ENCODE measurements around the gene CP. TPM values are rescaled to one million over a fixed set of nuclear protein-coding genes. Genes with fewer than 3 reads are reported as not detected.

Gene CP
- not detected for total RNA-seq

DNA sequence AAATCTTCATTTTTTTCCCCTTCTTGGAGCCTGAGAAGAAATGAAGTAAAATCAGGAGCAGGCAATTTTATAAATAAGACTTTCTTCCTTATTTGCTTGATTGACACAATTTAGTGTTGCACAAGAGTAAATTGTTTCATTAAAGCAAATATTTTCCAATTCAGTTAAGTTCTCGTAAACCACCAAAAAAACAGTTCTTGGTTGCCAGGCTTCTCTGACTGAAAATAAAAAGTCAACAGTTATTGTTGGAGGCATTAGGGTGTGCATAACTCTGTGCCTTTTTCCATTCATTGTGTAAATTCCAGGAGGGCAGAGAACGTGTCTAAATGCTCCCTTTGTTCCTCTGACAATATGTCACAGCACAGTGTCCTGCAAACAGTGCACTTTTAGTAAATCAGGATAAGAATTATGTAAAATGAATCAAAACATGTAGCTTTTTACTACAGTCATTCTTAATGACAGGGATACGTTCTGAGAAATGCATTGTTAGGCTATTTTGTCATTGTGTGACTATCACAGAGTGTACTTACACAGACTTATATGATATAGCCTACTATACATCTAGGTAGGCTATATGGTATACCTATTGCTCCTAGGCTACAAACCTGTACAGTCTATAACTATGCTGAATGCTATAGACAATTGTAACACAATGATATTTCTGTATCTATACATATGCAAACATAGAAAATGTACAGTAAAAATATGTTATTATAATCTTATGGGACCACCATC is at the start of gene CP:
TSS of gene CP (minus strand) at position 47 of the 735 bp plus-strand sequence. CDS start at position 10, 37 bp downstream.
- no peaks in the 10 kb centered on the region for H3K36me3 Mint-ChIP-seq (ENCODE audit: low read depth)
- H3K4me3 Mint-ChIP-seq = no peak within 1 kb of the TSS
- DNase-seq = no peak
- no peak within 1 kb of the TSS for H3K27ac Mint-ChIP-seq
- ChIA-PET CTCF (no interaction called here), POLR2A (no interaction called here)
- H3K9me3 Mint-ChIP-seq = no peaks in the 10 kb centered on the region
- H3K27me3 Mint-ChIP-seq = peaks cover 4% of the 10 kb centered on the region
- H3K4me1 Mint-ChIP-seq = peaks cover 29% of the 10 kb centered on the region

DNA sequence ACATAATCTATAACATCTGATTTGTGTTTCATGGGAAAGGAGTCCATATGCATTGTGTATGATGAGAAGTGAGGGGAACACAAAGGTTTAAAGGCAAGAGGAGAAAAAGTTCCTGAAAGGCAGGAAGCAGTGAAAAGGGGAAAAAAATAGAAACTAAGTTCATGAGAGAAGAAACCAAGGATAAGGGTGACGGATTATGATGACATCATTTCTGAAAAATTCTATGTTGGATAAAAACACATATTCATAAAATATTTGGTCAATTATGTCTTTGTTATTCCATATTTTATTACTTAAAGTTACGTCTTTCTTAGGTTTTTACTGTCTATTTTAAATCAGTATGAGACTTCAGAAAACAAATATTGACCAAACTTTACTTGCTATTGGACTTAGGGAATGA is 48.6 kb upstream of the CP start:
- Mint-ChIP-seq H3K27me3 (peaks cover 7% of the 10 kb centered on the region), H3K4me1 (no peaks in the 10 kb centered on the region), H3K27ac (no peak overlapping the region), H3K4me3 (no peak overlapping the region), H3K36me3 (ENCODE audit: low read depth) (no peaks in the 10 kb centered on the region), H3K9me3 (no peaks in the 10 kb centered on the region)
- no peak for DNase-seq
- CTCF ChIA-PET = no interaction called here
- POLR2A ChIA-PET = no interaction called here

DNA sequence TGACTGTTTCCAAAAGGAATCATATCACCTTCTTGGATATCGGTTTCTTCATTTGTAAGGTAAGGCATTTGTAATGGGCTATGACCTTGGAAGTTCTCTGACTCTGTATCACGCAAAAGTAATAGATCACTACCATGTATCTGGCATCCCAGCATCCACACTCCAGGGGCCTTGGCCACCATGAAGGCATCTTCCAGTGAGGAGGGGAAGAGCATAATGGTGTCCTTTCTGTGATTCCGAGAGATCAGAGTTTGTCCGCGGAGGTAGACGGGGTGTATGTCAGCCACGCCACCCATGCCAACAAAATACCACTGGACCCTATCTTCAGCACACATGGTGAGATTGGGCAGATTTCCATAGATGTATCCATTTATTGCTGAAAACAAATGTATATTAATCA is 48.1 kb upstream of the CP start:
- Mint-ChIP-seq H3K4me1 (no peaks in the 10 kb centered on the region), H3K9me3 (no peaks in the 10 kb centered on the region), H3K27ac (no peak overlapping the region), H3K27me3 (peaks cover 7% of the 10 kb centered on the region), H3K36me3 (ENCODE audit: low read depth) (no peaks in the 10 kb centered on the region), H3K4me3 (no peak overlapping the region)
- CTCF ChIA-PET = interaction anchor here (2.5 kb wide), 1 partner anchor 149 kb away, joined by 17 read pairs; no protein-coding TSS in a partner anchor
- no peak for DNase-seq
- POLR2A ChIA-PET = no interaction called here

DNA sequence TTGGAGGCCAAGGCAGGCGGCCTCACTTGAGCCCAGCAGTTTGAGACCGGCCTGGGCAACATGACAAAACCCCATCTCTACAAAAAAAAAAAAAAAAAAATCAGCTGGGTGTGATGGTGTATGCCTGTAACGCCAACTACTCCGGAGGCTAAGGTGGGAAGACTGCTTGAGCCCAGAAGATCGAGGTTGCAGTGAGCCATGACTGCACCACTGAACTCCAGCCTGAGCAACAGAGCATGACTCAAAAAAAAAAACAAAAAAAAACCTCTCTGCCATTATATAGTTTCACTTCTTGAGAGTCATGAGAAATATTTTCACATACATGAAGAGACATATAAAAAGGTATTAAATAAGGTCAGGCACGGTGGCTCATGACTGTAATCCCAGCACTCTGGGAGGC is 45.9 kb upstream of the CP start:
- Mint-ChIP-seq H3K4me3 (no peak overlapping the region), H3K36me3 (ENCODE audit: low read depth) (no peaks in the 10 kb centered on the region), H3K4me1 (no peaks in the 10 kb centered on the region), H3K27me3 (peaks cover 20% of the 10 kb centered on the region), H3K9me3 (no peaks in the 10 kb centered on the region), H3K27ac (no peak overlapping the region)
- POLR2A ChIA-PET = no interaction called here
- CTCF ChIA-PET = interaction anchor here (0.5 to 2.5 kb wide), 2 partner anchors 147 to 360 kb away, joined by 3 to 17 read pairs; no protein-coding TSS in a partner anchor
- no peak for DNase-seq

DNA sequence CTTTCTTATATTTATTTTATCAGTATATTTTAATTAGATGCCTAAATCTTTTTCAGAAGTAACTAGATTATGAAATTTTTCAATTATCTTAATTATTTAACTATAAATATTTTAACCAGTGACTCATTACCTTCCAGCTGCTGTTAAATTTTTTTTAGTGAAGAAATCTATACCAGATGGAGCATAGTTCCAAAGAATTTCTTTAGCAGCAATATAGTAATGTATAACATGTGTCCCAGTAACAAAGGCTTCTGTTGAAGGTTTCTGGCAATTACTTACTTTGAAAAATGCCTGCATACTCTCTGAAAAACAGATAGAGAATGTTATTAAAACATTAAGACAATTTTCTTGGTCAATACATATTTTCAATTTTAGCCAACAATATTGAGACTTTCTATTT is 45.1 kb upstream of the CP start:
- Mint-ChIP-seq H3K4me3 (no peak overlapping the region), H3K4me1 (no peaks in the 10 kb centered on the region), H3K27ac (no peak overlapping the region), H3K27me3 (peaks cover 20% of the 10 kb centered on the region), H3K9me3 (no peaks in the 10 kb centered on the region), H3K36me3 (ENCODE audit: low read depth) (no peaks in the 10 kb centered on the region)
- POLR2A ChIA-PET = no interaction called here
- CTCF ChIA-PET = no interaction called here
- no peak for DNase-seq

DNA sequence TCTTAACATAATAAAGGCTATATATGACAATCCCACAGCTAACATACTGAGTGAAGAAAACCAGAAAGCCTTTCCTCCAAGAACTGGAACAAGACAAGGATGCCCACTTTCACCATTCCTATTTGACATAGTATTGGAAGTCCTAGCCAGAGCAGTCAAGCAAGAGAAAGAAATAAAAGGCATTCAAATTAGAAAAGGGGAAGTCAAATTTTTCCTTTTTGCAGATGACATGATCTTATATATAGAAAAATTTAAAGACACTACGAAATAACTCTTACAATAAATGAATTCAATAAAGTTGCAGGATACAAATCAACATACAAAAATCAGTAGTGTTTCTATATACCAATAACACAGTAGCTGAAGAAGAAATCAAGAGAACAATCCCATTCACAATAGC is 42.2 kb upstream of the CP start:
- H3K36me3 Mint-ChIP-seq (ENCODE audit: low read depth) = no peaks in the 10 kb centered on the region
- H3K27ac Mint-ChIP-seq = no peak overlapping the region
- H3K4me3 Mint-ChIP-seq = no peak overlapping the region
- peaks cover 18% of the 10 kb centered on the region for H3K27me3 Mint-ChIP-seq
- no peaks in the 10 kb centered on the region for H3K4me1 Mint-ChIP-seq
- H3K9me3 Mint-ChIP-seq = no peaks in the 10 kb centered on the region
- ChIA-PET POLR2A (no interaction called here), CTCF (no interaction called here)
- no peak for DNase-seq

DNA sequence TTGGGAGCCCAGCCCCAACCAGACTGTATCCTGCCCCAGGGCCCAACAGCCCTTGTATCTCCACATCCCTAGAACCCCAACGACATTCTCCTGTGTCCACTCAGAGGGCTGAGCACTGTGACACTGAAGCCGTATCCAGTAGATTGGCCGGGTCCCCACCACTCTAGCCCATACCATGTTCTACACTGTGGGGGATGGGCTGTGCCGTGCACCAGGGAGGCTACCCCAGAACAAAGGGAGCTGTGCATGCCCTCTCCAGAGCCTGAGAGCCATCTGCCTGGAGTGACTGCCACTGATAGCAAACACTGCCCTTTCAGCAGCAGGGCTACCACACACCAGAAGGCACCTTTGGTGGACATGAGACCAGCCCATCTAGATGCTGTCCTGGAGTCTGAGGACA is 37.1 kb upstream of the CP start:
- DNase-seq = no peak
- no peaks in the 10 kb centered on the region for H3K36me3 Mint-ChIP-seq (ENCODE audit: low read depth)
- no peaks in the 10 kb centered on the region for H3K9me3 Mint-ChIP-seq

DNA sequence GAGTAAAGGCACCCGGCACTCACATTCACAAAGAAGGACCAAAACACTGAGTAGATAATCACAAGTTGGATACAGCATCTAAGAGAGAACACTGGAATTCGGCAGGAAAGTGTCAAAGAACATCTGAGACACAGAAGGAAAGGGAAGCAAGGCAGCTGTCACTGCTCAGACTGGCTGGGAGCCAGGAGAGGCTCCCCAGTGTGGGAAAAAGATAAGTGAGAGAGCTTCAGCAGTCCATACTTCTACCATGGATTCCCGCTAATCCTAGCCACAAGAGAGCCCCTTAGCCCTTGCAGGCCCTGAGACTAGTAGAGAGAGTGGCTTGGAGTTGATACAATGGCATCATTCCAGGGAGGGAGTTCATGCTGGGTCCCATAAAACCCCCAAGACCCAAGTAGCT is 36.7 kb upstream of the CP start:
- H3K36me3 Mint-ChIP-seq (ENCODE audit: low read depth) = no peaks in the 10 kb centered on the region
- no peak overlapping the region for H3K27ac Mint-ChIP-seq
- H3K4me1 Mint-ChIP-seq = no peaks in the 10 kb centered on the region
- CTCF ChIA-PET = interaction anchor here (1.0 kb wide), 1 partner anchor 138 kb away, joined by 3 read pairs; no protein-coding TSS in a partner anchor
- H3K4me3 Mint-ChIP-seq = no peak overlapping the region
- POLR2A ChIA-PET = interaction anchor here (0.8 kb wide), 1 partner anchor 41 kb away, joined by 3 read pairs; no protein-coding TSS in a partner anchor
- no peak for DNase-seq
- peaks cover 17% of the 10 kb centered on the region for H3K27me3 Mint-ChIP-seq
- H3K9me3 Mint-ChIP-seq = no peaks in the 10 kb centered on the region

More for the DNA sequence above, 37.1 kb upstream of the CP start:
- CTCF ChIA-PET = interaction anchor here (1.0 kb wide), 1 partner anchor 139 kb away, joined by 3 read pairs; no protein-coding TSS in a partner anchor
- H3K4me3 Mint-ChIP-seq = no peak overlapping the region
- no peaks in the 10 kb centered on the region for H3K4me1 Mint-ChIP-seq
- H3K27me3 Mint-ChIP-seq = peaks cover 21% of the 10 kb centered on the region
- POLR2A ChIA-PET = no interaction called here
- H3K27ac Mint-ChIP-seq = no peak overlapping the region

DNA sequence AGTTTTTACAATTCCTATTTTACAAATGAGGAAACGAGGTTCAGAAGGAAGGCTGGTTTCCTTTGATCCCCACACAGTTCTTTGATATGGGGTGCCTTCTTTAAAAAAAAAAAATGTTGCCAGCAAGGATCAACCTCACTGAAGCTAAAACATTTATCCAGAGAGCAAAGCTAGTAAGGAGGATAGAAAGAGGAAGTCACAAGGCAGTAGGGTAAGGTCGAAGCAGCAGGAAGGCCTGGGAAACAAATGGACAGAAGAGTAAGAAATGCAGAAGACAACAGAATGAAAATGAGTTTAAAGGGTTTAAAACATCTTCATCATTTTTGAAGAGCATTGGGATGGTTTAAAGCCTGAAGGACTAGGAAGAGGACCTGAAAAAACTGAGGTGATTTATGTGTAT is 30.6 kb upstream of the CP start:
- peaks cover 18% of the 10 kb centered on the region for H3K27me3 Mint-ChIP-seq
- no peak for DNase-seq
- peaks cover 13% of the 10 kb centered on the region for H3K4me1 Mint-ChIP-seq
- H3K4me3 Mint-ChIP-seq = no peak overlapping the region
- ChIA-PET POLR2A (no interaction called here), CTCF (interaction anchor here (0.6 kb wide), 1 partner anchor 69 kb away, joined by 4 read pairs; no protein-coding TSS in a partner anchor)
- no peaks in the 10 kb centered on the region for H3K36me3 Mint-ChIP-seq (ENCODE audit: low read depth)
- H3K9me3 Mint-ChIP-seq = no peaks in the 10 kb centered on the region
- no peak overlapping the region for H3K27ac Mint-ChIP-seq

DNA sequence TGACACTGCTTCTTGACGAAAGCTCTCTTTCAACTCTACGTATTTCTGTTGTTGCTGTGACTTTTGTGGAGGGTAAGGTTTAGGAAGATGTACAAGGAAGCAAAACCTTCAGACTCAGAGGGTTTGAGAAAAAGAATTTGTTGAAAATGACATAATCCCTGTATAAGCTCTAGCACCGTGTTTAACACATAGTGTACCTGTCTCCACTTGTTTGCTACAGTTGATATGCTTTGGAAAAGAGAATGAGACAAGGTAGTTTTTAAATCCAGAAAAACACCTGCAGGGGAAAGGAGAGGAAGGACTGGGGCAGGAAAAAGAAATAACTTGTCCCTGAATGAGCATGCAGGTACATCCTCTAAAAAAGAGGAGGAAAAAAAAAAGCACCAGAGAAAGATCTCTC is 29.6 kb upstream of the CP start:
- peaks cover 18% of the 10 kb centered on the region for H3K4me1 Mint-ChIP-seq
- DNase-seq = no peak
- H3K9me3 Mint-ChIP-seq = no peaks in the 10 kb centered on the region
- no peak overlapping the region for H3K27ac Mint-ChIP-seq
- no peak overlapping the region for H3K4me3 Mint-ChIP-seq
- POLR2A ChIA-PET = no interaction called here
- CTCF ChIA-PET = no interaction called here
- H3K36me3 Mint-ChIP-seq (ENCODE audit: low read depth) = no peaks in the 10 kb centered on the region
- H3K27me3 Mint-ChIP-seq = peaks cover 18% of the 10 kb centered on the region

DNA sequence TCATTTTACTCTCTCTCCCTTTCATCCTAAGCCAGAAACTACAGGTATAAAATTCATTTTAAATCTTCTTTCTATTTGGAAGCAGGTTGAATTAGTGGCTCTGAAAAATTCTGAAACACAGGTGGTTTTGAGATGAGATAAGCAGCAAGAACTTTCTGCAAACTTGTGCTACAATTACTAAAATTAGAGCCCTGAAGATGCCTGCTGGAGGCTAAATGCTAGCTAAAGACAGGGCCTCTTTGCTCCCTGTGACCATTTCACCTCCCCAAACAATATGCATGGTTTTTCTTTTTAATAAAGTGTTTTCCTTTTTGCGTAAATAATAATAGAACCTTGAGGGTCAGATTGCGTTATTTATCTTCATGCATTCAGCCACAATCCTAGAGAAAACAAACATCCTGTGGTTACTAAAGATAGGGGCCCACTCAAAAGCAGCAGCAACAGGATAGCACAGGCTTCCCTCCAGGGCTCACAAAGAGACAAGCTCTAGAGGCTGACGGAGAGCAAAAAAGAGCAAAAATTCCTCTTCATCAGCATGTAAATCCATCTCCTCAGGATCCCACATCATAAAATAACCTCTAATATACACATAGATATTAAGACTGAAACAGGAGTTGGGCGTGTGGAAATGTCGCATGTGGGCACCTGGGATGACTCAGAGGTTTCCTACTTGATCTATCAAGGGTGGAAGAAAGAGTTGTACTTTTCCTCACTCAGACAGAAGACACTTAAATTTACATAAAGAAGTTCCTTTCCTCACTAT is 26.5 kb upstream of the CP start:
- CTCF ChIA-PET = interaction anchor here (0.6 to 0.7 kb wide), 2 partner anchors 20 to 283 kb away, joined by 3 read pairs; no protein-coding TSS in a partner anchor

DNA sequence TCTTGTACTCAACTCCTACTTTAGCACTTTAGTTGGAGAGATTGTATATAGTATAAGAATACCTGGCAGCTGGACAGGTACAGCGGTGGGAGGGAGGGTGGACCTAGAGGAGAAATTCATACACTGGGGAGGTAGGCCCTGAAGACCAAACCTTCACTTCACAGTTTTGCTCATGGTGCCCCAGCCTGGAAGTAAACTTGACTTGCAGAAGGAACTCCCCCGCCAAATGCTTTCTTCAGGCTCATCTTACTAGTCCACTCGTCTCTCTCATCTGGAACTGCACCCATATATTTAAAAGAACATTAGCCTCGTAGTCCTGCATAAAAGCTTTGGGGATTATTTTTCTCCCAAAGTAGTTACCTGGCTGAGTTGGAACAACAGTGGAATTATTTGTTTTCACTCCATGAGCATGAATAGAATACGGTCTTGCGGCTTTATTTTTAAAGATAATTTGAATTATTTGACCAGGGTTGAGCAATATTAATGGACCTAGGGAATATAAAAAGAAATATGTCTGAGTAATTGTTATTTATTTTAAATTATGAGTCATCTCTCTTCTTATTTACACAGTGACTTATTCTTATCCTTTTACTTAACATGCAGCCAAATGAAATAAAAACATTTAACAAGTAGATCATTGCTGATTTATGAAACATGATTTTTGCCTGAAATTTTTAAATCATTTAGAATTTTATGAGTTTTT is 25.5 kb upstream of the CP start:
- ChIA-PET POLR2A (no interaction called here), CTCF (no interaction called here)
- H3K27ac Mint-ChIP-seq = no peak overlapping the region
- H3K4me3 Mint-ChIP-seq = no peak overlapping the region
- peaks cover 31% of the 10 kb centered on the region for H3K4me1 Mint-ChIP-seq
- H3K36me3 Mint-ChIP-seq (ENCODE audit: low read depth) = peaks cover 2% of the 10 kb centered on the region
- no peak for DNase-seq
- H3K27me3 Mint-ChIP-seq = peaks cover 15% of the 10 kb centered on the region
- H3K9me3 Mint-ChIP-seq = no peaks in the 10 kb centered on the region

More for the DNA sequence above, 26.5 kb upstream of the CP start:
- H3K9me3 Mint-ChIP-seq = no peaks in the 10 kb centered on the region
- DNase-seq = no peak
- no peak overlapping the region for H3K4me3 Mint-ChIP-seq
- H3K4me1 Mint-ChIP-seq = peaks cover 31% of the 10 kb centered on the region
- H3K36me3 Mint-ChIP-seq (ENCODE audit: low read depth) = peaks cover 2% of the 10 kb centered on the region
- peaks cover 15% of the 10 kb centered on the region for H3K27me3 Mint-ChIP-seq
- POLR2A ChIA-PET = no interaction called here
- H3K27ac Mint-ChIP-seq = no peak overlapping the region

Measured in activated CD4-positive, alpha-beta T cell treated with anti-CD3 and anti-CD28 coated beads, Interleukin-2, amount 10 ng/mL, durations not matched to agents 7 days and 5 days (primary cell).